A549 (cell line): ENCODE results near the gene SH3BP2.

Source experiments
- EP300 ChIP-seq, 2 experiments: fragments of >200 bp; sonication (Bioruptor Twin); formaldehyde crosslinking; IDR thresholded peaks; 2 replicates in 1 of 2; 3 replicates in 1 of 2; pipeline ENCODE4 v1.6.1; 2016 to 2017
- KDM5A ChIP-seq: fragments of 200-600 bp; sonication (generic); IDR thresholded peaks from 2 replicates; pipeline ENCODE4 v1.6.1; 2016; ENCODE audit warnings: antibody characterized with exemption, mild to moderate bottlenecking
- POLR2A ChIP-seq: IDR thresholded peaks from 2 replicates; pipeline ENCODE4 v1.6.1; 2012; ENCODE audit warnings: mild to moderate bottlenecking, low read length
- RAD21 ChIP-seq, 2 experiments: fragments of >200 bp in 1 of 2; sonication (Bioruptor Twin) in 1 of 2; formaldehyde crosslinking in 1 of 2; IDR thresholded peaks in 1 of 2; conservative IDR thresholded peaks in 1 of 2; 2 replicates in 1 of 2; 3 replicates in 1 of 2; pipeline ENCODE4 v1.6.1; 2012 to 2018; ENCODE audit warnings: inconsistent platforms in 1 of 2
- RFX5 ChIP-seq: fragments of 450-650 bp; IDR thresholded peaks from 2 replicates; pipeline ENCODE4 v1.7.1; 2014; ENCODE audit warnings: antibody characterized with exemption, mild to moderate bottlenecking, moderate library complexity
- SREBF2 ChIP-seq: fragments of 450-650 bp; IDR thresholded peaks from 2 replicates; pipeline ENCODE4 v1.6.1; 2014; ENCODE audit warnings: mild to moderate bottlenecking, moderate library complexity
- ZFP36 ChIP-seq: fragments of 450-650 bp; IDR thresholded peaks from 2 replicates; pipeline ENCODE4 v1.6.1; 2014; ENCODE audit warnings: borderline replicate concordance; ENCODE audit not compliant: partially characterized antibody
- TF ChIP-seq, protein P1 (sequence below): IDR thresholded peaks from 2 replicates; pipeline ENCODE4 v1.6.1; 2012
- TF ChIP-seq, protein P2 (sequence below): fragments of >200 bp; sonication (Bioruptor Twin); formaldehyde crosslinking; IDR thresholded peaks from 3 replicates; pipeline ENCODE4 v1.5.1; 2016
- TF ChIP-seq, protein P3 (sequence below): fragments of 150-350 bp; IDR thresholded peaks from 2 replicates; pipeline ENCODE4 v1.6.1; 2014; ENCODE audit warnings: low read depth, mild to moderate bottlenecking, low read length
- TF ChIP-seq, protein P4 (sequence below): fragments of 200-600 bp; sonication (generic); IDR thresholded peaks from 2 replicates; pipeline ENCODE4 v1.6.1; 2016; ENCODE audit warnings: antibody characterized with exemption, mild to moderate bottlenecking, moderate library complexity

DNA sequence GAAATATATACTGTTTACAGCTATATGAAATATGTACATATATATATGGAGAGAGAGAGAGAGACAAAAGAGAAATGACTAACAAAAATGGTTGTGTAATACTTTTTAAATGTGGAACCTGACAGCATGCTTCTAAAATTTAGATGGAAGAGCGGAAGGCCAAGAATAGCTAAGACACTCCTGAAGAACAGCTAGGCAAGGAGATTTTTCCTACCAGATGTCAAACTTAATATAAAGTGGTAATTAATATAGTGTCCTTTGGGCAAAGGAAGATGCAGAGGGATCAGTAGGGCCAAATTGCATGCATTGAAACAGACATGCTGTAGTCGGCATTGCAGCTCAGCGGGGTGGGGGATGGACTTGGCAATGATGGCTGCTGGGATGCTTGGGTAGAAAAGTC lies 96.0 kb downstream of the SH3BP2 start:
- TF ChIP-seq, protein P1, sequence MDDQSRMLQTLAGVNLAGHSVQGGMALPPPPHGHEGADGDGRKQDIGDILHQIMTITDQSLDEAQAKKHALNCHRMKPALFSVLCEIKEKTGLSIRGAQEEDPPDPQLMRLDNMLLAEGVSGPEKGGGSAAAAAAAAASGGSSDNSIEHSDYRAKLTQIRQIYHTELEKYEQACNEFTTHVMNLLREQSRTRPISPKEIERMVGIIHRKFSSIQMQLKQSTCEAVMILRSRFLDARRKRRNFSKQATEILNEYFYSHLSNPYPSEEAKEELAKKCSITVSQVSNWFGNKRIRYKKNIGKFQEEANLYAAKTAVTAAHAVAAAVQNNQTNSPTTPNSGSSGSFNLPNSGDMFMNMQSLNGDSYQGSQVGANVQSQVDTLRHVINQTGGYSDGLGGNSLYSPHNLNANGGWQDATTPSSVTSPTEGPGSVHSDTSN = no peak
- TF ChIP-seq, protein P2, sequence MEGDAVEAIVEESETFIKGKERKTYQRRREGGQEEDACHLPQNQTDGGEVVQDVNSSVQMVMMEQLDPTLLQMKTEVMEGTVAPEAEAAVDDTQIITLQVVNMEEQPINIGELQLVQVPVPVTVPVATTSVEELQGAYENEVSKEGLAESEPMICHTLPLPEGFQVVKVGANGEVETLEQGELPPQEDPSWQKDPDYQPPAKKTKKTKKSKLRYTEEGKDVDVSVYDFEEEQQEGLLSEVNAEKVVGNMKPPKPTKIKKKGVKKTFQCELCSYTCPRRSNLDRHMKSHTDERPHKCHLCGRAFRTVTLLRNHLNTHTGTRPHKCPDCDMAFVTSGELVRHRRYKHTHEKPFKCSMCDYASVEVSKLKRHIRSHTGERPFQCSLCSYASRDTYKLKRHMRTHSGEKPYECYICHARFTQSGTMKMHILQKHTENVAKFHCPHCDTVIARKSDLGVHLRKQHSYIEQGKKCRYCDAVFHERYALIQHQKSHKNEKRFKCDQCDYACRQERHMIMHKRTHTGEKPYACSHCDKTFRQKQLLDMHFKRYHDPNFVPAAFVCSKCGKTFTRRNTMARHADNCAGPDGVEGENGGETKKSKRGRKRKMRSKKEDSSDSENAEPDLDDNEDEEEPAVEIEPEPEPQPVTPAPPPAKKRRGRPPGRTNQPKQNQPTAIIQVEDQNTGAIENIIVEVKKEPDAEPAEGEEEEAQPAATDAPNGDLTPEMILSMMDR = no peak
- TF ChIP-seq POLR2A (no peak), EP300 (IDR thresholded peaks at IDR 0.05) (no peak), SREBF2 (no peak), RFX5 (no peak), KDM5A (no peak), RAD21 (conservative IDR thresholded peaks at IDR 0.05 in 1 of 2, IDR thresholded peaks at IDR 0.05 in 1 of 2) (no peak), ZFP36 (no peak)
- TF ChIP-seq, protein P3, sequence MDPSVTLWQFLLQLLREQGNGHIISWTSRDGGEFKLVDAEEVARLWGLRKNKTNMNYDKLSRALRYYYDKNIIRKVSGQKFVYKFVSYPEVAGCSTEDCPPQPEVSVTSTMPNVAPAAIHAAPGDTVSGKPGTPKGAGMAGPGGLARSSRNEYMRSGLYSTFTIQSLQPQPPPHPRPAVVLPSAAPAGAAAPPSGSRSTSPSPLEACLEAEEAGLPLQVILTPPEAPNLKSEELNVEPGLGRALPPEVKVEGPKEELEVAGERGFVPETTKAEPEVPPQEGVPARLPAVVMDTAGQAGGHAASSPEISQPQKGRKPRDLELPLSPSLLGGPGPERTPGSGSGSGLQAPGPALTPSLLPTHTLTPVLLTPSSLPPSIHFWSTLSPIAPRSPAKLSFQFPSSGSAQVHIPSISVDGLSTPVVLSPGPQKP = no peak
- TF ChIP-seq, protein P4, sequence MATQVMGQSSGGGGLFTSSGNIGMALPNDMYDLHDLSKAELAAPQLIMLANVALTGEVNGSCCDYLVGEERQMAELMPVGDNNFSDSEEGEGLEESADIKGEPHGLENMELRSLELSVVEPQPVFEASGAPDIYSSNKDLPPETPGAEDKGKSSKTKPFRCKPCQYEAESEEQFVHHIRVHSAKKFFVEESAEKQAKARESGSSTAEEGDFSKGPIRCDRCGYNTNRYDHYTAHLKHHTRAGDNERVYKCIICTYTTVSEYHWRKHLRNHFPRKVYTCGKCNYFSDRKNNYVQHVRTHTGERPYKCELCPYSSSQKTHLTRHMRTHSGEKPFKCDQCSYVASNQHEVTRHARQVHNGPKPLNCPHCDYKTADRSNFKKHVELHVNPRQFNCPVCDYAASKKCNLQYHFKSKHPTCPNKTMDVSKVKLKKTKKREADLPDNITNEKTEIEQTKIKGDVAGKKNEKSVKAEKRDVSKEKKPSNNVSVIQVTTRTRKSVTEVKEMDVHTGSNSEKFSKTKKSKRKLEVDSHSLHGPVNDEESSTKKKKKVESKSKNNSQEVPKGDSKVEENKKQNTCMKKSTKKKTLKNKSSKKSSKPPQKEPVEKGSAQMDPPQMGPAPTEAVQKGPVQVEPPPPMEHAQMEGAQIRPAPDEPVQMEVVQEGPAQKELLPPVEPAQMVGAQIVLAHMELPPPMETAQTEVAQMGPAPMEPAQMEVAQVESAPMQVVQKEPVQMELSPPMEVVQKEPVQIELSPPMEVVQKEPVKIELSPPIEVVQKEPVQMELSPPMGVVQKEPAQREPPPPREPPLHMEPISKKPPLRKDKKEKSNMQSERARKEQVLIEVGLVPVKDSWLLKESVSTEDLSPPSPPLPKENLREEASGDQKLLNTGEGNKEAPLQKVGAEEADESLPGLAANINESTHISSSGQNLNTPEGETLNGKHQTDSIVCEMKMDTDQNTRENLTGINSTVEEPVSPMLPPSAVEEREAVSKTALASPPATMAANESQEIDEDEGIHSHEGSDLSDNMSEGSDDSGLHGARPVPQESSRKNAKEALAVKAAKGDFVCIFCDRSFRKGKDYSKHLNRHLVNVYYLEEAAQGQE = no peak
